ENCODE measurements around the gene TCF19.
"Not testable (repeated sequence)": the region's sequence is repeated elsewhere in the genome, so short reads cannot be mapped to it uniquely, and the experiment has no call there.

Gene TCF19

DNA sequence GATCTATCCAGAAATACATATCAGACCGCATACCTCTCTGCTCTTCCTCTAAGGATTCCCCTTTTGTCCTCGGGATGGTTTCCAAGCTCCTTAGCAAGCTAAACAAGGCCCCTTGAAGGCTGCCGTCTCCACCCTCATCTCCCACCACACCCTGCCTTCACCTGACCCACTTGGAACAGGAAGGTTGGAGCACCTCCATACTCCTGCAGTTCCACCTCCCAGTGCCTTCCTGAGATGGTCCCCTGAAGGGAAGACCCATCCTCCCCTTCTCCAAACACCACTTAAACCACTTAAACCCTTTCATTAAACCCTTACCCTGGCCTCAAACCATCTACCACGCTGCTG lies 20.6 kb downstream of the TCF19 start:
- no peak for FAIRE-seq
- no peak for DNase-seq (ENCODE audit: low spot score)

- FAIRE-seq (no peak), DNase-seq (ENCODE audit: low spot score) (no peak)
These were observed 21.5 kb downstream of the TCF19 start for GRCh38 chr6:31179896-31180295.

DNA sequence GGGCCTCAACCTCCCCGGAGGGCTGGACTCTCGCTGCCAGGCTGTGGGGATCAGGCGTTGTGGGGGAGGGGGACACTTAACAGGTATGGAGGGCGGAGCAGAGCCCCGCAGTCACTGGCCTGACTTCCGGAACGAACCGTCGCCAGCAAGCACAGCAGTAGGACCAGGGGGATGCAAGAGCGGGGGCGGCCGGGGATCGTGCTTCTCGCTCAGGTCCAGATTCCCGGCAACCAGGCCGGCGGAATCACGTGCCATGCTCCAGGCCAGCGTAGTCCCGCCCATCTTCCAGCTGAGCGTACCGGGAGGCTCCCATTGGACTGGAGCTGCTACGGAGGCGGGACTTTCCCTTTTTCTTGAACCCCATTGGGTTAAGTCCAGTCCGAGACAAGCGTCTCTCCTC lies 22.1 kb downstream of the TCF19 start:
- FAIRE-seq (no peak), DNase-seq (ENCODE audit: low spot score) (no peak)

DNA sequence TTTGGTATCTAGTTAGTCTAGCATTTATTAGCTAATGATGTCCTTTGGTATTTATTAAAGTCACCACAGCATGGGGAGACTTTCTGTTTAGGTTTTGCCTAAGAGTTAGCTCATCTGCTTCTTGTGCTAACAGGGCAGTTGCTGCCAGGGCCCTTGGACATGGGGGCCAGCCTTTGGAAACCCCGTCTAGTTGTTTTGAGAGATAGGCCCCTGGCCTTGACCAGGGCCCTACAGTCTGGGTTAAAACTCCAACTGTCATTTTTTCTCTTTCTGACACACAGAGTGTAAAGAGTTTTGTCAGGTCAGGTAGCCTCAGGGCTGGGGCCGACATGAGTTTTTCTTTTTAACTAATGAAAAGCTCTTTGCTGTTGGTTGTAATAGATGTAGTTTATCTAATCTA lies 24.9 kb downstream of the TCF19 start:
- not testable (repeated sequence) for FAIRE-seq; DNase-seq (ENCODE audit: low spot score)

DNA sequence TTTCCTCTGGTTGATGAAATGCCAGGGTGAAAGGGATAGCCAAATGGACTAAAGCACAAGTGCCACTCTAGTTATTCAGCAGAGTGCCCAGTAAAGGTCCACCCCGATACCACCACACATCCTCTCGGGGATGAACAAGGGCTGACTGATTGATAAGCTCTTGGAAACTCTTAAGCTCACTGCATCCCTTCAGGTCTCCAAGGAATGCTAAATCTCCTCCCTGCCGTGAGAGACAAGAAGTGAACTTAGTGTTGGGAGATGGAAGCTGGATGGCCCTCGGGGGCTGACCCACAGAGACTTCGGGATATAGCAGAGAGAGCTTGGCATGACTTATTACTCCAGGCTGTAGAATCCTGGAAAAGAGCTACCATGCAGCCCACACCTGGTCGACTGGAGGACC lies 25.5 kb downstream of the TCF19 start:
- DNase-seq (ENCODE audit: low spot score); FAIRE-seq: not testable (repeated sequence)

GRCh38 chr6:31185695-31186051 lies 27.3 kb downstream of the TCF19 start:
- FAIRE-seq; DNase-seq (ENCODE audit: low spot score): not testable (repeated sequence)

GRCh38 chr6:31186052-31186734 lies 27.8 kb downstream of the TCF19 start:
- FAIRE-seq (no peak), DNase-seq (ENCODE audit: low spot score) (no peak)

GRCh38 chr6:31187780-31188194 lies 29.4 kb downstream of the TCF19 start:
- no peak for FAIRE-seq
- DNase-seq (ENCODE audit: low spot score): no peak

- DNase-seq (ENCODE audit: low spot score); FAIRE-seq: not testable (repeated sequence)
These were observed 30.8 kb downstream of the TCF19 start for GRCh38 chr6:31189223-31189622.

DNA sequence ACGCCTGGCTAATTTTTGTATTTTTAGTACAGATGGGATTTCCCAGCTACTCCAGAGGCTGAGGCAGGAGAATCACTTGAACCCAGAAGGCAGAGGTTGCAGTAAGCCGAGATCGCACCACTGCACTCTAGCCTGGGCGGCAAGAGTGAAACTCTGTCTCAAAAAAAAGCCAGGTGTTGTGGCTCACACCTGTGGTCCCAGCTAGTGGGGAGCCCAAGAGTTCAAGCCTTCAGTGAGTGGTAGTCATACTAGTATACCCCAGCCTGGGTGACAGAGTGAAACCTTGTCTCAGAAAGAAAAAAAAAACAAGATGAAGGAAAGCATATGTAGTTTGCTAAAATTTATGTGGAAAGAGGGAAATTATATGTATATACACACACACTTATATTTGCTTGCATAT lies 32.1 kb downstream of the TCF19 start:
- DNase-seq (ENCODE audit: low spot score): no peak
- FAIRE-seq: no peak

GRCh38 chr6:31192431-31193105 lies 34.2 kb downstream of the TCF19 start:
- FAIRE-seq: not testable (repeated sequence)
- DNase-seq (ENCODE audit: low spot score): peak; percentile 70

GRCh38 chr6:31193206-31193605 lies 34.8 kb downstream of the TCF19 start:
- DNase-seq (ENCODE audit: low spot score) (no peak), FAIRE-seq (no peak)

GRCh38 chr6:31194061-31194834 lies 35.9 kb downstream of the TCF19 start:
- FAIRE-seq (no peak), DNase-seq (ENCODE audit: low spot score) (no peak)

DNA sequence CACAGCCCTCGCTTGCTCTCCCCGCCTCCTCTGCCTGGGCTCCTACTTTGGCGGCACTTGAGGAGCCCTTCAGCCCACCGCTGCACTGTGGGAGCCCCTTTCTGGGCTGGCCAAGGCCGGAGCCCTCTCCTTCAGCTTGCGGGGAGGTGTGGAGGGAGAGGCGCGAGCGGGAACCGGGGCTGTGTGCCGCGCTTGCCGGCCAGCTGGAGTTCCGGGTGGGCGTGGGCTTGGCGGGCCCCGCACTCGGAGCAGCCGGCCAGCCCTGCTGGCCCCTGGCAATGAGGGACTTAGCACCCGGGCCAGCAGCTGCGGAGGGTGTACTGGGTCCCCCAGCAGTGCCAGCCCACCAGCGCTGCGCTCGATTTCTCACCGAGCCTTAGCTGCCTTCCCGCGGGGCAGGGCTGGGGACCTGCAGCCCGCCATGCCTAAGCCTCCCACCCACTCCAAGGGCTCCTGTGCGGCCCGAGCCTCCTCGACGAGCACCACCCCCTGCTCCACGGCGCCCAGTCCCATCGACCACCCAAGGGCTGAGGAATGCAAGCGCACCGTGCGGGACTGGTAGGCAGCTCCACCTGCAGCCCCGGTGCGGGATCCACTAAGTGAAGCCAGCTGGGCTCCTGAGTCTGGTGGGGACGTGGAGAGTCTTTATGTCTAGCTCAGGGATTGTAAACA lies 37.1 kb downstream of the TCF19 start:
- not testable (repeated sequence) for FAIRE-seq; DNase-seq (ENCODE audit: low spot score)

DNA sequence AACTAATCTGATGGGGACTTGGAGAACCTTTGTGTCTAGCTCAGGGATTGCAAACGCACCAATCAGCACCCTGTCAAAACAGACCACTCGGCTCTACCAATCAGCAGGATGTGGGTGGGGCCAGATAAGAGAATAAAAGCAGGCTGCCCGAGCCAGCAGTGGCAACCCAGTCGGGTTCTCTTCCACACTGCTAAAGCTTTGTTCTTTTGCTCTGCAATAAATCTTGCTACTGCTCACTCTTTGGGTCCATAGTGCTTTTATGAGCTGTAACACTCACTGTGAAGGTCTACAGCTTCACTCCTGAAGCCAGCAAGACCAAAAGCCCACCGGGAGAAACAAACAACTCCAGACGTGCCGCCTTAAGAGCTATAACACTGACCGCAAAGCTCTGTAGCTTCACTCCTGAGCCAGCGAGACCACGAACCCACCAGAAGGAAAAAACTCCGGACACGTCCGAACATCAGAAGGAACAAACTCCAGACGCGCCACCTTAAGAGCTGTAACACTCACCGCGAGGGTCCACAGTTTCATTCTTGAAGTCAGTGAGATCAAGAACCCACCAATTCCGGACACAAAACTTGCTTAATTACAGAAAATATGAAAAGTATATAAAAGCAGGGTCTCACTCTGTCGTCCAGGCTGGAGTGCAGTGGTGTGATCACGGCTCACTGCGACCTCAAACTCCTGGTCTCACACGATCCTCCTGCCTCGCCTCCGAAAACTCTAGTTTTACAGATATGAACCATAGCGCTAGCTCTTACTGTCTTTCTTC lies 38.0 kb downstream of the TCF19 start:
- DNase-seq (ENCODE audit: low spot score); FAIRE-seq: not testable (repeated sequence)

- no peak for FAIRE-seq
- peak; percentile 74 for DNase-seq (ENCODE audit: low spot score)
These were observed 39.3 kb downstream of the TCF19 start for GRCh38 chr6:31197559-31198305.

- DNase-seq (ENCODE audit: low spot score); FAIRE-seq: not testable (repeated sequence)
These were observed 40.7 kb downstream of the TCF19 start for GRCh38 chr6:31199105-31199452.

- FAIRE-seq (no peak), DNase-seq (ENCODE audit: low spot score) (no peak)
These were observed 44.1 kb downstream of the TCF19 start for GRCh38 chr6:31202259-31203166.

- FAIRE-seq (no peak), DNase-seq (ENCODE audit: low spot score) (peak; percentile 46)
These were observed 45.1 kb downstream of the TCF19 start for GRCh38 chr6:31203345-31203979.
